Hepatocyte (in vitro differentiated cells): ENCODE data around the gene HIVEP1. TPM values are rescaled to one million over a fixed set of nuclear protein-coding genes. Genes with fewer than 3 reads are reported as not detected.

Source experiments
- DNase-seq: peaks from one replicate; pipeline ENCODE4 v3.0.0-alpha.2; 2016; ENCODE audit warnings: low spot score
- H2AFZ ChIP-seq: fragments of 200-600 bp; sonication (generic); 2 replicates; pipeline ENCODE4 v1.6.0; 2016; ENCODE audit warnings: antibody characterized with exemption, mild to moderate bottlenecking
- H3K27ac ChIP-seq: fragments of 200-600 bp; sonication (generic); 2 replicates; pipeline ENCODE4 v1.5.1; 2016; ENCODE audit warnings: mild to moderate bottlenecking
- H3K27me3 ChIP-seq: fragments of 200-600 bp; sonication (generic); 2 replicates; pipeline ENCODE4 v1.6.1; 2016
- H3K36me3 ChIP-seq: fragments of 200-600 bp; sonication (generic); replicated peaks from 2 replicates; pipeline ENCODE4 v1.5.1; 2016; ENCODE audit warnings: low read depth; ENCODE audit not compliant: insufficient read depth
- H3K4me1 ChIP-seq: fragments of 200-600 bp; sonication (generic); 2 replicates; pipeline ENCODE4 v1.5.1; 2016; ENCODE audit warnings: mild to moderate bottlenecking, moderate library complexity; ENCODE audit not compliant: insufficient read depth
- H3K4me2 ChIP-seq: fragments of 200-600 bp; sonication (generic); 2 replicates; pipeline ENCODE4 v1.6.0; 2016
- H3K4me3 ChIP-seq: fragments of 200-600 bp; sonication (generic); 2 replicates; pipeline ENCODE4 v1.5.1; 2016; ENCODE audit warnings: mild to moderate bottlenecking
- H3K79me2 ChIP-seq: fragments of 200-600 bp; sonication (generic); 2 replicates; pipeline ENCODE4 v1.6.0; 2017; ENCODE audit warnings: mild to moderate bottlenecking
- H3K9me2 ChIP-seq: fragments of 200-600 bp; sonication (generic); replicated peaks from 2 replicates; pipeline ENCODE4 v1.6.0; 2017; ENCODE audit warnings: mild to moderate bottlenecking; ENCODE audit not compliant: insufficient read depth
- H3K9me3 ChIP-seq: fragments of 200-600 bp; sonication (generic); 2 replicates; pipeline ENCODE4 v1.5.1; 2016; ENCODE audit warnings: low read depth, mild to moderate bottlenecking
- H4K20me1 ChIP-seq: fragments of 200-600 bp; sonication (generic); 2 replicates; pipeline ENCODE4 v1.6.0; 2016; ENCODE audit warnings: mild to moderate bottlenecking; ENCODE audit not compliant: insufficient read depth, poor library complexity, severe bottlenecking
- EZH2 ChIP-seq: fragments of 200-600 bp; sonication (generic); IDR thresholded peaks from 2 replicates; pipeline ENCODE4 v1.6.1; 2016; ENCODE audit warnings: antibody characterized with exemption, mild to moderate bottlenecking, borderline replicate concordance
- EZH2phosphoT487 ChIP-seq: fragments of 200-600 bp; sonication (generic); IDR thresholded peaks from one replicate; pipeline ENCODE4 v1.6.1; 2018; ENCODE audit warnings: antibody characterized with exemption, mild to moderate bottlenecking, low read depth, moderate library complexity; ENCODE audit not compliant: unreplicated experiment, severe bottlenecking
- WGBS: methylation state at CpG from one replicate; pipeline ENCODE4 v1.1.6; 2016; ENCODE audit warnings: low lambda C conversion rate; ENCODE audit errors: missing lambda C conversion rate; 5-methylcytosine and 5-hydroxymethylcytosine counted together
- polyA plus RNA-seq: library from polyadenylated mRNA; unstranded; fragments of >200 nt; fragmentation: Nextera tagmentation; extraction: Ambion mirVana; gene quantifications from 2 replicates; pipeline ENCODE4 v1.2.1, GENCODE V29; 2016
- total RNA-seq: library from RNA; depleted of rRNA; stranded (reverse); fragments of >200 nt; gene quantifications from 2 replicates; pipeline ENCODE4 v1.2.3, GENCODE V29; 2014
- TF ChIP-seq, protein P1 (sequence below): fragments of 200-600 bp; sonication (generic); IDR thresholded peaks from 2 replicates; pipeline ENCODE4 v1.5.1; 2016; ENCODE audit warnings: antibody characterized with exemption, mild to moderate bottlenecking; ENCODE audit not compliant: poor library complexity

HIVEP1 gene
- total and polyA plus RNA-seq, 2 experiments from 2014 or later, result 8.7 to 33.7 TPM

DNA sequence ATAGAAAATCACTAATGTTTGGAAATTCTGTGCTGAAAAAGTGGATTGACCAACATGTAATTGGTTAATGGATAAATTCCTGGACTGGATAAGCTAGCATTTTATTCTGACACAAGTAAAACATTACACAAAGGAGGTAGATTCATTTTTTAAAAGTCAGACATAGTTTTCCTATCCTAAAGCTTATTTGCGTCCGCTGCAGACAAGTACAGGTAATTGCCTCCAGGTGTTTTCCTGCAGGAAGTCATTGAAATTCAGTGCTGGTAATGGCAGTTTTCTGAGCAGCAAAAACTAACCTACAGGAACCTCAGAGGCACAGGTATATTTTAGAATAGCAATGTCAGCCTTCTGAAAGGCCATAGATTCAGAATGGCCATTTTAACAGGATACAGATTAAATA, 20.0 kb upstream of the HIVEP1 start:
- Histone ChIP-seq H4K20me1 (no peaks in the 10 kb centered on the region), H3K9me3 (no peaks in the 10 kb centered on the region), H3K4me3 (no peak overlapping the region), H3K9me2 (no peaks in the 10 kb centered on the region), H3K79me2 (no peaks in the 10 kb centered on the region), H3K36me3 (no peaks in the 10 kb centered on the region), H3K27ac (no peak overlapping the region), H3K4me1 (no peaks in the 10 kb centered on the region), H3K4me2 (no peak overlapping the region), H3K27me3 (no peaks in the 10 kb centered on the region), H2AFZ (no peak overlapping the region)
- TF ChIP-seq EZH2phosphoT487 (no peak), EZH2 (no peak)
- TF ChIP-seq, protein P1, sequence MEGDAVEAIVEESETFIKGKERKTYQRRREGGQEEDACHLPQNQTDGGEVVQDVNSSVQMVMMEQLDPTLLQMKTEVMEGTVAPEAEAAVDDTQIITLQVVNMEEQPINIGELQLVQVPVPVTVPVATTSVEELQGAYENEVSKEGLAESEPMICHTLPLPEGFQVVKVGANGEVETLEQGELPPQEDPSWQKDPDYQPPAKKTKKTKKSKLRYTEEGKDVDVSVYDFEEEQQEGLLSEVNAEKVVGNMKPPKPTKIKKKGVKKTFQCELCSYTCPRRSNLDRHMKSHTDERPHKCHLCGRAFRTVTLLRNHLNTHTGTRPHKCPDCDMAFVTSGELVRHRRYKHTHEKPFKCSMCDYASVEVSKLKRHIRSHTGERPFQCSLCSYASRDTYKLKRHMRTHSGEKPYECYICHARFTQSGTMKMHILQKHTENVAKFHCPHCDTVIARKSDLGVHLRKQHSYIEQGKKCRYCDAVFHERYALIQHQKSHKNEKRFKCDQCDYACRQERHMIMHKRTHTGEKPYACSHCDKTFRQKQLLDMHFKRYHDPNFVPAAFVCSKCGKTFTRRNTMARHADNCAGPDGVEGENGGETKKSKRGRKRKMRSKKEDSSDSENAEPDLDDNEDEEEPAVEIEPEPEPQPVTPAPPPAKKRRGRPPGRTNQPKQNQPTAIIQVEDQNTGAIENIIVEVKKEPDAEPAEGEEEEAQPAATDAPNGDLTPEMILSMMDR, result no peak
- 58% methylated on average over 2 of the region's 2 CpGs for WGBS
- DNase-seq, result no peak

- Histone ChIP-seq H3K27ac (no peak overlapping the region), H3K27me3 (no peaks in the 10 kb centered on the region), H4K20me1 (no peaks in the 10 kb centered on the region), H3K36me3 (no peaks in the 10 kb centered on the region), H3K4me3 (no peak overlapping the region), H3K9me3 (no peaks in the 10 kb centered on the region), H2AFZ (no peak overlapping the region), H3K4me2 (no peak overlapping the region), H3K79me2 (no peaks in the 10 kb centered on the region), H3K4me1 (no peaks in the 10 kb centered on the region), H3K9me2 (no peaks in the 10 kb centered on the region)
- no peak for DNase-seq
- TF ChIP-seq, protein P1, result no peak
- TF ChIP-seq EZH2 (no peak), EZH2phosphoT487 (no peak)
- WGBS, result 95% methylated on average over 4 of the region's 4 CpGs
Measured at GRCh38 chr6:11994875-11995461, 17.1 kb upstream of the HIVEP1 start.

DNA sequence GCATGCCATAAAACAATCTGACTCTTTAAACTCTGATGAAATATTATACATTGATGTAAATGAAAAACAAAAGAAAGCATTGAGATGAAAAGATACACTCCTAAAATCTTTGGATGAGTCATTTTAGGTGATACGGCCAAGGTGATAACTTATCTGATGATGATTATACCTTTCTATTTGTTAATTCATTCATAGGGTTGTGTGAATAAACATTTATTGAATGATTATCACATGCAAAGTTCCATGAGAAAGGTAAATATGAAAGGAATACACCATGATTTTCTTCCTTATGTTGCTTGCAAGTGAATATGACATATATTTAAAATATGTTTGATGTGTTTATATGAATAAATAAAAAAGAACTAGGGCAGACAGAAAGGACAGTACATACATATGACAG, 15.4 kb upstream of the HIVEP1 start:
- no peak overlapping the region for H3K4me2 ChIP-seq
- DNase-seq, result no peak

More for the DNA sequence above, 15.4 kb upstream of the HIVEP1 start:
- H2AFZ ChIP-seq, result no peak overlapping the region
- no peaks in the 10 kb centered on the region for H3K9me3 ChIP-seq
- no peaks in the 10 kb centered on the region for H3K79me2 ChIP-seq
- no peak overlapping the region for H3K4me3 ChIP-seq
- H3K4me1 ChIP-seq, result no peaks in the 10 kb centered on the region
- TF ChIP-seq EZH2phosphoT487 (no peak), EZH2 (no peak)
- TF ChIP-seq, protein P1, result no peak
- no peaks in the 10 kb centered on the region for H4K20me1 ChIP-seq
- H3K9me2 ChIP-seq, result no peaks in the 10 kb centered on the region
- WGBS, result 70% methylated on average over 1 of the region's 1 CpG
- H3K27ac ChIP-seq, result no peak overlapping the region
- H3K27me3 ChIP-seq, result no peaks in the 10 kb centered on the region
- H3K36me3 ChIP-seq, result no peaks in the 10 kb centered on the region
